DMS53 treated with DMSO at 0.1 percent for 48 hours (cell line): ENCODE data around the gene RAD54L.
A peak's percentile ranks its signal among the peaks of the same experiment; 100 is the strongest.
"Not testable (repeated sequence)": the region's sequence is repeated elsewhere in the genome, so short reads cannot be mapped to it uniquely, and the experiment has no call there.

Source experiments
- DNase-seq: peaks from one replicate; lab custom pipeline; 2025; ENCODE audit not compliant: unreplicated experiment; lab: John Stamatoyannopoulos, UW

The RAD54L gene

DNA sequence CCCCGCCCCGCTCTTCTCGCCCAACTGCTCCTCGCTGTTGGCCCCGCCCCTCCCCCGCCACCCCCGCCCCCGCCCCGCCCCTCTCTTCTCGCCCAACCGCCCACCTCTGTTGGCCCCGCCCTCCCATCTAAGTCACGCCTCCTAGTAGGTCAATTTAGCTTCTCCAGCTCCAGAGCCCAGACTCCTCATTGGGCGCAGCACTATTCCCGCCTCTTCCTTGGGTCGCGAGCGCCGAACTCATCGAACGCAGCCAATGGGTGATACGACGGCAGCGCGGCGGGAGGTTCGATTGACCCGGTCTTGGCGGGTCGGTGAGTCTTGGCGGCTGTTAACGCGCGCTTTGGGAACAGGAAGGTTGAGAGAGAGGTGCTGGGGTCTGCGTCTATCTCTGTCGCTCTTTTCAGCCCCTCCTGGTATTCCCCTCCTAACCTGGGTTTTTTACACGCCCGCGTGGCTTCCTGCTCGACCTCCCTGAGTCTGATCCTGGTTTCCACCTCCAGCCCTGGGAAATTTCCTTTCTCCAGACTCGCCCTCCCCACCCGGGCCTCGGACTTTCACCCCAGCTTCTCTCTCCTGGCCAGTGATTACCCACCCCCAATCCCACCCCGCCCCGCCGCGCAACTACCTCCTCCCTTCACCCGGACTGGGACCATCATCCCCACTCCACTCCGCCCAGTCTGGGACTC is at the start of gene RAD54L:
Gene RAD54L, plus strand, starts transcription at position 328 of the 686 bp plus-strand sequence. CDS start 643 bp downstream, outside the sequence.
- DNase-seq: peak; percentile 99

DNA sequence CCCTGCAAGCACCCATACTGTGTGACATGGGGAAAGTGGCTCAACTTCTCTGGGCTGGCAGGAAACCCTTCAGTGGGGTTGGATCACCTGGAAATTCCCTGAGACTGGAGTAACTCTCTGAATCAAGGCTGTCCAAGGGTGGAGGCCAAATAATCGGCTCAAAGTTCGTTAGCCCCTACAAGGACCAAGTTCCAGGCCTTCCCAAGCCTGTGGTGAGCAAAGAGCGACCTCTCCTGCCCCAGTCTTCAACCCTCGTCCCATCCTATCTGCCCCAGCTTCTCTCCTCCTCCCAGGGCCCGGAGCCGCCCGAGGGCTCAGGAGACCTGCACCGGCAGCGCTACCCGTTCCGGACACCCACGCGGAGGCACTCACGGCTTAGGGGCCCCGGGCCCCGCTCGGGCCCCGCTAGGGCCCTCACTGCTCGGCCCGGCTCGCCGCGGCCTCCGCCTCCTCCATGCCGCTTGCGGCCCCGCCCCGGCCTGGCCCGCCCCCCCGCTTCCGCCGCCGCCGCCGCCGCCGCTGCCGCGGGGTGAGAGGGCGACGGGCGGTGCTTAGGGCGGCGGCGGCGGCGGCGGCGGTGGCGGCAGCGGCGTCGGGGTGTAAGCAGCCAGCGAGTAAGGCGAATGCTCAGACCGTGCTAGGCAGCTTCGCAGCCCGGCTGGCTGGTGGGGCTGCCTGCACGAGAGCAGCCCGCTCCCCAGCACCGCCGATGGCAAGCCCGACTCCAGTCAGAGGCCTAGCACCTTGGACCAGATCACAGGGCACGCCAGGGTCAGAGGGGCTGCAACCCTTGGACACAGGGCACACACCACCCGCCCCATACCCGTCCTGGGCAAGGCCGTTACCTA is 49.4 kb upstream of the RAD54L start, which contains the start of gene POMGNT1:
Gene POMGNT1, minus strand, starts transcription at position 471 of the 848 bp plus-strand sequence. CDS start 613 bp downstream, outside the sequence.
- peak; percentile 65 for DNase-seq

DNA sequence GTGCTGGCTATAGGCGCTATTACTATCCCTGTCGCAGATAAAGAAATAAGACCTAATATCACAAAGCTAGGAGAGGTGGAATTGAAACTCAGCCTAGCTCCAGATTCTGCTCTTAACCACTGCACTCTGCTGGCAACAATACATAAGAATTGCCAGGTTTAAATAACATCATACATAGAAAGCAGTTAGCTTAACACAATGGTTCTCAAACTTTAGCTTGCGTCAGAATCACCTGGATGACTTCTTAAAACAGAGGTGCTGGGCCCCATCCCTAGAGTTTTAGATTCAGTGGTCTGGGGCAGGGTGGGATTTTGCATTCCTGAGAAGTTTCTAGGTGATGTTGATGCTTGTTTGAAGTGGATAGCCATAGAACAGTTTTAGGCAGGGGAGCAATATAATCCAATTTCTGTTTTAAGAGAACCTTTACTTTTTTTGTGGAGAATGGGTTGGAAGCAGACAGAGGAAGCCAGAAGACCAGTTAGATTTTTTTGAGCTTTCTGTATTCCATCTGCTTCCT is 48.3 kb upstream of the RAD54L start:
- no peak for DNase-seq

- DNase-seq: no peak
Measured at GRCh38 chr1:46203738-46204405, 43.7 kb upstream of the RAD54L start.

GRCh38 chr1:46204406-46204742 is 43.2 kb upstream of the RAD54L start:
- no peak for DNase-seq

DNA sequence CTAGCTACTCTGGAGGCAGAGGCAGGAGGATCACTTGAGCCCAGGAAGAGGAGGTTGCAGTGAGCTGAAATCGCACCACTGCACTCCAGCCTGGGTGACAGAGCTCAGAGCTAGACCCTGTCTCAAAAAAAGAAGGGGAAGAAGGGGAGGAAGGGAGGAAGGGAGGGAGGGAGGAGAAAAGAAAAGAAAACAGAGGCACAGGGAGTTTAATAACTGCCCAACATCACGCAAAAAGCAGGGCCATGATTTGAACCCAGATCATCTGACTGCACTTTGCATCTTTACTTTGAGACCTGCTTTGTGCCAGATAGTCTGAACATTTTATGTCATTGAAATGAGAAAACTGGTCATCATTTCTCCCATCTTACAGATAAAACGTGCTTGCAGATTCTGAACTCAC is 42.4 kb upstream of the RAD54L start:
- no peak for DNase-seq

DNA sequence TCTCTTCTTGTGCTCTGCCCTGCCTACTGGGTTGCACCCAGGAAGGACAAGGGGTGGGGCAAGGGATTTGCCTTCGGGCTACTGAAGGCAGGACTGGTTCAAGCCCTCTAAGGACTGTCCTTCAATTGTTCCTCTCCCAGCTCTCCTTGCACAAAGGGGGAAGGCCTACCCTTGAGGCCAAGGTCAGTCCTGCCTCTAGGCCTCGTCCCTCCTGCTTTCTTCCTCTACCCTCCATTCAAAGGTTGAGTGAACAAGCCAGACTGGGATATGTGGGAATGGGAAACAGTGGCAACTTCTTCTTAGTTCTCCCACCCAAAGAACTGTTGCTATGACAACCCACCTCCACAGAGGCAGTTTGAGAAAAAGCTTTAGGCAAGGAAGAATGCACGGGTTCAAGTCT is 41.8 kb upstream of the RAD54L start:
- DNase-seq: no peak

- no peak for DNase-seq
Measured at GRCh38 chr1:46206399-46206798, 41.2 kb upstream of the RAD54L start.

GRCh38 chr1:46210561-46210960 is 37.0 kb upstream of the RAD54L start:
- DNase-seq: no peak

DNA sequence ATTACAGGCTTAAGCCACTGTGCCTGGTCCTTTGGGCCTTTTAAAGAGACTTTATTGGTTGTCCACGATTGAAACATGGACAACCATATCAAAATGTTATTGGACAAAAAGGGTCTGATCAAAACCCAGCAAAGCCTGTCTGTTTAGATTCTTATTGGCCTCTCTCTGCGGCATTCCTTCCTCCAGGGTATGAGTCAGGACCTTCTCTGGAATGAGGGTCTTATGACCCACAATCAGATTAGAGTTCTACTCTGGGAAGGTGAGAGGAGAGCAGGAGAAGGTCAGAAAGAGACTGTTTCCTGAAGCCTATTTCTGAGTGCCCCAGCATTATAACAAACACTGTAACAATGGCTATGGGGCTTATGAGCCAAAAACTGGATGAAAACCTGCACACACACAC is 36.5 kb upstream of the RAD54L start:
- no peak for DNase-seq

DNA sequence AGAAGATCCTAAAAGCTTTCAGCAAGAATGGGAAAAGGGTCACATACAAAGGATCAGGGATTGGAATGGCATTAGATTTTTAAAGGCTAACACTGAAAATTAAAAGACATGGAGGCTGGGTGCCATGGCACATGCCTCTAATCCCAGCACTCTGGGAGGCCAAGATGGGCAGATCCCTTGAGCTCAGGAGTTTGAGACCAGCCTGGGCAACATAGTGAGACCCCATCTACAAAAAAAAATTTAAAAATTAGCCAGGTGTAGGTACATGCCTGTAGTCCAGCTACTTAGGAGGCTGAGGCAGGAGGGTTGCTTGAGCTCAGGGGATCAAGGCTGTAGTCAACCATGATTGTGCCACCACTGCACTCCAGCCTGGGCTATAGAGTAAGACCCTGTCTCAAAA is 32.1 kb upstream of the RAD54L start:
- DNase-seq: no peak

- DNase-seq: no peak
Measured at GRCh38 chr1:46218443-46218842, 29.1 kb upstream of the RAD54L start.

DNA sequence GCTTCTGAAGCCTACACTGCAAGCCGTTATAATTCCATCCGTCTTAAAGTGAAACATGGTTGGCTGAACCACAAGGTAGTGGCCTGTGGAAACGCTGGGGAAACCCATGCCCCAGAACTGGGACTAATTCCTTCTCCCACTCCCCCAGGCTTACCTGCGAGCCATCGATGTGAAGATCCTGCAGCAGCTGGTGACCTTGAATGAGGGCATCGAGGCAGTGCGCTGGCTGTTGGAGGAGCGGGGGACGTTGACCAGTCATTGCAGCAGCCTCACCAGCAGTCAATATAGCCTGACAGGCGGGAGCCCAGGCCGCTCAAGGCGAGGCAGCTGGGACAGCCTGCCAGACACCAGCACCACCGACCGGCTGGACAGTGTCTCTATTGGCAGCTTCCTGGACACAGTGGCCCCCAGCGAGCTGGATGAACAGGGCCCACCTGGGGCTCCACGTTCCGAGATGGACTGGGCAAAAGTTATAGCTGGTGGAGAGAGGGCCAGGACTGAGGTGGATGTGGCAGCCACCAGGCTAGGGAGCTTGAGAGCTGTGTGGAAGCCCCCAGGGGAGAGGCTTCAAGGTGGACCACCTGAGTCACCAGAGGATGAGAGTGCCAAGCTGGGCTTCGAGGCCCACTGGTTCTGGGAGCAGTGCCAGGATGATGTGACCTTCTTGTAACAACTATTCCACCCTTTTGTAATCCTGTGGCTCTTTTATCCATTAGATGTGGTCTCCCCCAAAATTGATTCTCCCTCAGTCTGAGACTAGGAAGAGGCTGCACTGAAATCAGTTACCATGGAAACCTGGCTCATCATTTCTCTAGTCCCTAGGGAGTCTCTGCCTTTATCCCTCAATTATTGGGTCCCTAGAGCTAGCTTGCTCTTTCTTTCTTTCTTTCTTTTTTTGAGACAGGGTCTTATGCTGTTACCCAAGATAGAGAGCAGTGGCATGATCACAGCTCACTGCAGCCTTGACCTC is 27.7 kb upstream of the RAD54L start:
- no peak for DNase-seq

- no peak for DNase-seq
Measured at GRCh38 chr1:46220808-46221207, 26.8 kb upstream of the RAD54L start.

DNA sequence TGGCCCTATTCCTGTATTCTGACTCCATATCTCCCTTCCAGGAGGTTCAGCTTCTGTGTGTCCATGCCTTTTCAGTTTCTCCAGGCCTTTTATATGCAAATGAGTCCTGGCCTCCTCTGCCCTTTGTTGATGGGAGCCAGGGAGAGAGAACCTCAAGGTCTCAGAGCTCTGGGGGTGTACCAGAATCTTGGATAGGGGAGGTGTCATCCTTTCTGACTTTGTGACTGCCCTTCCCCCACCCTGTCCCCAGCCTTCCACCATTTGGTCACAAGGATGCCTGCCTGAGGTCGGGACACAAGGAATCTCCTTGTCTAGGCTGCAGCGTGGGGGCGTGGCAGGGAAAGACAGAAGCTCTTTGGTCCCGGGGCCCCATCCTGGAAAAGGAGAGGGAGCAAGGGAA is 25.8 kb upstream of the RAD54L start:
- DNase-seq: no peak

DNA sequence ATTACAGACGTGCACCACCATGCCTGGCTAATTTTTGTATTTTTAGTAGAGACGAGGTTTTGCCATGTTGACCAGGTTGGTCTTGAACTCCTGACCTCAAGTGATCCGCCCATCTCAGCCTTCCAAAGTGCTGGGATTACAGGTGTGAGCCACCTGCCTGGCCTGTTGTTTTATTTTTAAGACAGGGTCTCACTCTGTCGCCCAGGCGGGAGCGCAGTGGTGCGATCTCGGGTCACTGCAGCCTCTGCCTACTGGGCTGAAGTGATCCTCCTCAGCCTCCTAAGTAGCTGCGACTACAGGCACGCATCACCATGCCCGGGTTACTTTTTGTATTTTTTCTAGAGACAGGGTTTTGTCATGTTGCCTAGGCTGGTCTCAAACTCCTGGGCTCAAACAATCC is 24.5 kb upstream of the RAD54L start:
- DNase-seq: not testable (repeated sequence)

DNA sequence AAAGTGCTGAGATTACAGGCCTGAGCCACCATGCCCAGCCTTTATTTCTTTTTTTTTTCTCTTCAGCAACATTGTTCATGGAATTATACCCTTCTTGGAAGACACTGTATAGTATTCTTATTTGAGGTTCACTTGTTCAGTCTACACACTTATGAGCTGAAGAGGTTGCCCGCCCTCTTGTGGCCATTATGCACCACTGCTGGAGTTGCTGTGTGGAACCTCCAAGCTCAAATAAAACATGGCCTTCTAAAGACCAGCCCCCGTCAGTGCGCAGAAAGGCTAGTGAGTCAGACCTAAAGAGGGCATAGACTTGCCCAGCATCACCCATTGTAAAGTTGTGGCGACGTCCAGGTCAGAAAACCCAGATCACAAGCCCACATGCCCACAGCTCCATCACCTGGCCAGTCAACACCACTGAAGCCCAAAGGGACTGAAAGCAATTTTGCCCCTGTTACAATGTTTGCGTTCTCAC is 24.1 kb upstream of the RAD54L start:
- DNase-seq: peak; percentile 93

- DNase-seq: no peak
Measured at GRCh38 chr1:46224966-46225365, 22.6 kb upstream of the RAD54L start.

DNA sequence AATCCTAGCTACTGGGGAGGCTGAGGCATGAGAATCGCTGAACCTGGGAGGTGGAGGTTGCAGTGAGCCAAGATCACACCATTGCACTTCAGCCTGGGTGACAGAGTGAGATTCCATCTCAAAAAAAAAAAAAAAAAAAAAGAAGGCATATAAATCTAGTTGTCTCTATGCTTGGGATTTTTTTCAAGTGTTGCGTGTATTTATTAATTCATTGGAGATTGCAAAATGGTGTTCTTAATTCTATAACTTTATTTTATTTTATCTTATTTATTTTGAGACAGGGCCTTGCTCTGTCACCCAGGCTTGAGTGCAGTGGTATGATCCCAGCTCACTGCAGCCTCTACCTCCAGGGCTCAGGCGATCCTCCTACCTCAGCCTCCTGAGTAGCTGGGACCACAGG is 16.3 kb upstream of the RAD54L start:
- DNase-seq: not testable (repeated sequence)

DNA sequence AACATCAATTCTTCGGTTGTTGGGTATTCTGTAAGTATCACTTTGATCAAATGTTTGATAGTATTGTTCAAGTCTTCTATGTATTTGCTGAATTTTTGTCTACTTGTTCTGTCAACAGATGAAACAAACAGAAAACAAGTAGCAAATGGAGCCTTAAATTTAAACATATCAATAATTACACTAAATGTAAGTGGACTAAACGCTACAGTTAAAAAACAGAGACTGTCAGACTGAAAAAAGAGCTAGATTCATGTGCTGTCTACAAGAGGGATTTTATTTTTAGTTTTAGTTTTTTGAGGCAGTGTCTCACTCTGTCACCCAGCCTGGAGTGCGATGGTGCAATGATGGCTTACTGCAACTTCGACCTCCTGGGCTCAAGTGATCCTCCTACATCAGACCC is 10.7 kb upstream of the RAD54L start:
- DNase-seq: no peak
